GM19328 (cell line): Measurements from ENCODE around the gene LGMN.
"Not testable (repeated sequence)": the region's sequence is repeated elsewhere in the genome, so short reads cannot be mapped to it uniquely, and the experiment has no call there.

Experiments
- ATAC-seq: cut with Tn5 transposase; IDR thresholded peaks from one replicate; pipeline ENCODE4 v1.9.1; 2021; ENCODE audit warnings: mild to moderate bottlenecking, moderate library complexity; ENCODE audit not compliant: unreplicated experiment

LGMN gene

GRCh38 chr14:92729634-92730358 is 18.6 kb downstream of the LGMN start:
- no peak for ATAC-seq

GRCh38 chr14:92728759-92729364 is 19.6 kb downstream of the LGMN start:
- ATAC-seq = no peak

GRCh38 chr14:92726933-92727262 is 21.5 kb downstream of the LGMN start:
- ATAC-seq = no peak

- no peak for ATAC-seq
Measured at GRCh38 chr14:92726135-92726932, 22.1 kb downstream of the LGMN start.

GRCh38 chr14:92724516-92725340 is 23.7 kb downstream of the LGMN start:
- ATAC-seq = no peak

GRCh38 chr14:92719890-92720323 is 28.5 kb downstream of the LGMN start:
- ATAC-seq = no peak

- no peak for ATAC-seq
Measured at GRCh38 chr14:92719421-92719820, 29.0 kb downstream of the LGMN start.

- ATAC-seq = no peak
Measured at GRCh38 chr14:92718664-92719063, 29.8 kb downstream of the LGMN start.

GRCh38 chr14:92717571-92718042 is 30.8 kb downstream of the LGMN start:
- ATAC-seq = no peak

GRCh38 chr14:92716131-92716530 is 32.3 kb downstream of the LGMN start:
- no peak for ATAC-seq

- ATAC-seq = not testable (repeated sequence)
Measured at GRCh38 chr14:92714739-92715307, 33.6 kb downstream of the LGMN start.

- no peak for ATAC-seq
Measured at GRCh38 chr14:92712654-92713051, 35.8 kb downstream of the LGMN start.

GRCh38 chr14:92711976-92712653 is 36.3 kb downstream of the LGMN start:
- no peak for ATAC-seq

- ATAC-seq = no peak
Measured at GRCh38 chr14:92710001-92710341, 38.5 kb downstream of the LGMN start.

GRCh38 chr14:92709340-92710000 is 39.0 kb downstream of the LGMN start:
- ATAC-seq = no peak

GRCh38 chr14:92706386-92706785 is 42.0 kb downstream of the LGMN start:
- ATAC-seq = no peak

GRCh38 chr14:92704821-92705220 is 43.6 kb downstream of the LGMN start:
- ATAC-seq = no peak

- peak; percentile 84 for ATAC-seq
Measured at GRCh38 chr14:92704036-92704804, 44.2 kb downstream of the LGMN start.

- no peak for ATAC-seq
Measured at GRCh38 chr14:92703516-92703915, 44.9 kb downstream of the LGMN start.
